ENCODE results near the gene MCRIP1.

MCRIP1 gene

GRCh38 chr17:81803728-81804558 is 29.1 kb downstream of the MCRIP1 start, which contains the start of gene GCGR:
Gene GCGR (plus strand): TSS chr17:81804150. CDS start chr17:81809019, 4,869 bp downstream.
- ATAC-seq = no peak

GRCh38 chr17:81802856-81803643 is 30.0 kb downstream of the MCRIP1 start:
- no peak for ATAC-seq
- TF ChIP-seq CSRNP3 (CRISPR knock-in tag; IDR thresholded peaks at IDR 0.05) (no peak), TOX (CRISPR knock-in tag; IDR thresholded peaks at IDR 0.05; ENCODE audit: borderline replicate concordance) (no peak), ZC3H10 (CRISPR knock-in tag; IDR thresholded peaks at IDR 0.05) (no peak), POU6F1 (CRISPR knock-in tag; IDR thresholded peaks at IDR 0.05; ENCODE audit: borderline replicate concordance, low read depth) (no peak)

More at GRCh38 chr17:81803728-81804558, 29.1 kb downstream of the MCRIP1 start, which contains the start of gene GCGR:
- TF ChIP-seq ZFP30 (CRISPR knock-in tag; IDR thresholded peaks at IDR 0.05) (no peak), RARB (CRISPR knock-in tag; IDR thresholded peaks at IDR 0.05) (no peak)

DNA sequence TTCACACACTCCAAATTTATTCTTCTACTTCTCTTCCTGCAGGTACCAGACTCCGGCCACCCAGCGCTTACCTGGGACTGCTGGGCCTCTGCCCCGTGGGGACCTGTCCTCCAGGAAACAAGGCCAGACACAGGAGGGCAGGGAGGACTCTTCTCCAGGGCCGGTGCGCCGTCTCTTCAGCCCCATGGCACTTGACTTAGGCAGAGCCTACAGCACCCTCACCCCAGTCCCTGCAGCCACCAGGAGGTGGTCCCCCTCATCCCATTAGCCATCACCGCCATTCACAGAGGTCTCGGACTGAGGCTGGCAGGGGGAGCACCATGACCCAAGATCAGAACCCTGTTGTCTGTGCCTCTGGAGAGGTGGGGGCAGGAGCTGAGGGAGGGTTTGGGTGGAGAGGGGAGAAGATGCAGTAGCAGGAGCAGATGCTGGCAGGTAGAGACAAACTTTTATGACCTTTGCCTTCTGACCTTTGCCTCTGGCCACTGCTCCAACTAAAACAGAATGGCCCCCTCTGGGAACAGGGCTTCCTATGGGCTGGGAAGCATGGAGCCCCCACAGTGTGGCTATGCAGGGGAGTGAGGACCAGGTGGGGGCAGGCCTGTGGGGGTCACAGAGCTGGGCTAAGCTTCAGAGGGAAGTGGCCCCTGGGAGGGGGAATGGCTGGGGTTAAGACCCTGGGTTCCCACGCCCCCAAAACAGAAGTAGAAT is 30.9 kb downstream of the MCRIP1 start:
- TF ChIP-seq TOX (CRISPR knock-in tag; IDR thresholded peaks at IDR 0.05; ENCODE audit: borderline replicate concordance) = no peak
- no peak for TF ChIP-seq CSRNP3 (CRISPR knock-in tag; IDR thresholded peaks at IDR 0.05)
- no peak for TF ChIP-seq ZNF8 (CRISPR knock-in tag; IDR thresholded peaks at IDR 0.05)
- TF ChIP-seq ZNF565 (CRISPR knock-in tag; conservative IDR thresholded peaks at IDR 0.05; ENCODE audit: low read depth) = no peak
- TF ChIP-seq BACH2 (CRISPR knock-in tag; IDR thresholded peaks at IDR 0.05; ENCODE audit: borderline replicate concordance) = no peak
- TF ChIP-seq POU6F1 (CRISPR knock-in tag; IDR thresholded peaks at IDR 0.05; ENCODE audit: borderline replicate concordance, low read depth) = no peak
- TF ChIP-seq ARNTL (CRISPR knock-in tag; IDR thresholded peaks at IDR 0.05; ENCODE audit: borderline replicate concordance, low read depth) = no peak
- TF ChIP-seq ESRRG (CRISPR knock-in tag; IDR thresholded peaks at IDR 0.05) = no peak
- TF ChIP-seq PATZ1 (CRISPR knock-in tag; IDR thresholded peaks at IDR 0.05; ENCODE audit: borderline replicate concordance) = no peak
- TF ChIP-seq ISL1 (CRISPR knock-in tag; IDR thresholded peaks at IDR 0.05) = no peak
- no peak for TF ChIP-seq CREB5 (CRISPR knock-in tag; IDR thresholded peaks at IDR 0.05; ENCODE audit: low read depth)
- no peak for ATAC-seq
